SH-SY5Y (cell line): ENCODE results near the gene CPNE4.

Experiments used
- GATA2 ChIP-seq: IDR thresholded peaks from 2 replicates; pipeline ENCODE4 v1.6.1; 2011; ENCODE audit warnings: mild to moderate bottlenecking, low read depth, low read length
- GATA3 ChIP-seq: IDR thresholded peaks from 2 replicates; pipeline ENCODE4 v1.6.1; 2011; ENCODE audit warnings: low read depth, mild to moderate bottlenecking, low read length, moderate library complexity

GRCh38 chr3:131714585-131715220, 320.1 kb downstream of the CPNE4 start:
- TF ChIP-seq GATA2 (no peak), GATA3 (no peak)
